ENCODE results near the gene MT1E.
"Not testable (repeated sequence)": the region's sequence is repeated elsewhere in the genome, so short reads cannot be mapped to it uniquely, and the experiment has no call there.

MT1E gene

DNA sequence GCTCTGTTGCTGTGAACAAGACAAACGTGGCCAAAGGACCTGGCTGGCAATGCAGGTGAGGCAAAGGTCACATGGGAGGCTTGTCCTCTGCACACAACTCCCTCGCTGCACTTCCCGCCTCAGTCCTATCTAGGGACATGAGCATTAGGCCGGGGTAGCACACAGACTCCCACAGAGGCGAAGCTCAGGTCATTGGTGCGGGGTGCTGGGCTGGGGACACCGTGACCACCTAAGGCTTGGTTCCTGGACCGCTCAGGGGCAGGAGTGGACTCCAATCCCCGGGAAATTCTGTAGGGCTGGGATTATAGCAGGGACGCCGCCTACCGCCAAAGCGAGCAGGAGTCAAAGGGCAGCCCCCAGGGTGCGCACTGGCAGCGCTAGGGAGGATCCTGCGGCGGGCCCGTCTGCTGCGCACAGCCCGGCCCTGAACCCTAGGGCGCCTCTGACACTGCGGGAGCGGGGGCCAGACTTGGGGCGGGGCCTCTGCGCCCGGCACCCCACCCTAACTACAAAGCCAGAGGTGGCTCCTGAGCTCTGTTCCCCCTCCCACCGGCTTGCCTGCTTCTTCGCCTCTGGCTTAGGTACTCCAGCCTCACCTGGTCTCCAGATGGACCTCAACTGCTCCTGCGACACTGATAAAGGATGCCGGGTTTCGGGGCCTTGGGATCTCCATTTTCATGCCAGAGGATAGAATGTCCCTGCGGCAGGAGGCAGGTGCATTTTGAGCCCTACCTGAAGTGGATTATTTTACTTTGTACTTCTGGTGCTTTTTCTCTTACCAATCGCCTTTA, 22.3 kb downstream of the MT1E start:
- DNase-seq (ENCODE audit: low spot score) = no peak

DNA sequence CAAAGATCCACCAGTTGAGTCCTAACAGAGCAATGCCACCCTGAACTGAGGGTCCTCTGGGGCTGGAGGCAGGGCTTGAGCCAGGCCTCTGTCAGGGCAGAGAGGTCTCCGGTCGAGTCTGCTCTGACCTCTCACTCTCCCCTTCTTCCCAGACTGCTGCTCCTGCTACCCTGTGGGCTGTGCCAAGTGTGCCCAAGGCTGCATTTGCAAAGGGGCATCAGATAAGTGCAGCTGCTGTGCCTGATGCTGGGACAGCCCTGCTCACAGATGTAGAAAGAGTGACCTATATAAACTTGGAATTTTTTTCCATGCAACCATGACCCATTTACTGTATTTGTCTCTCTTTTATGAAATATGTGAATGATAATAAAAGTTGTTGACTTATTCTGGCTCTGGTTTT, 23.7 kb downstream of the MT1E start:
- DNase-seq (ENCODE audit: low spot score) = no peak

DNA sequence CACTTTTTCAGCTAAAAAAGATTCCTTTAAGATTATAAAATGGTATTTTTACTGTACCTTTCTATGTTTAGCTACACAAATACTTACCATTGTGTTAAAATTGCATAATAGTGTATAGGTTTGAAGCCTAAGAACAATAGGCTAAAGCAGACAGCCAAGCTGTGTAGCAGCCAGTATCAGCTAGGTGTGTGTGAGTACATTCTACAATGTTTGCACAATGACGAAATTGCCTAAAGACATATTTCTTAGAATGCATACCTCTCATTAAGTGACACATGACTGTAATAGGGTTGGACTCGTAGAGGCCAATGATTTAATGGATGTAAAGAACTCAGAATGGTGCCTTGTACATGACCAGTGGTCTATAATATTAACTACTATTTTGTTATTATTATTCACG, 24.2 kb downstream of the MT1E start:
- DNase-seq (ENCODE audit: low spot score) = no peak

DNA sequence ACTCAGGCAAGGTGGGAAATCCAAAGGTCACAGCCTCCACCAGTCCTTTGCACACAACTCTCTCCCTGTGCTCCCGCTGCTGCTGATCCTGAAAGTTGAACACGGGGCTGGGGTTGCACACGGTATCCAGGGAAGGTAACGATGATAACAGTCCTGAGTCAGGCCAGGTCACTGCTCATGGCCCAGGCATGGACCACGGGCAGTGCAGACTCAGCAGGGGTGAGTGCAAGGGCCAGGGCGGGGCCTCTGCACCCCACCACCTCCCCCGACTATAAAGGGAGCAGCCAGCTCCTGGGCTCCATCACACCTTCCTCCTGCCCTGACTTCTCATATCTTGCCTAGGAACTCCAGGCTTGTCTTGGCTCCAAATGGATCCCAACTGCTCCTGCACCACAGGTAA, 26.0 kb downstream of the MT1E start, which contains the start of gene MT1B:
TSS of gene MT1B (plus strand) at position 301 of the 400 bp plus-strand sequence. CDS start at position 369, 68 bp downstream.
- no peak for DNase-seq (ENCODE audit: low spot score)

DNA sequence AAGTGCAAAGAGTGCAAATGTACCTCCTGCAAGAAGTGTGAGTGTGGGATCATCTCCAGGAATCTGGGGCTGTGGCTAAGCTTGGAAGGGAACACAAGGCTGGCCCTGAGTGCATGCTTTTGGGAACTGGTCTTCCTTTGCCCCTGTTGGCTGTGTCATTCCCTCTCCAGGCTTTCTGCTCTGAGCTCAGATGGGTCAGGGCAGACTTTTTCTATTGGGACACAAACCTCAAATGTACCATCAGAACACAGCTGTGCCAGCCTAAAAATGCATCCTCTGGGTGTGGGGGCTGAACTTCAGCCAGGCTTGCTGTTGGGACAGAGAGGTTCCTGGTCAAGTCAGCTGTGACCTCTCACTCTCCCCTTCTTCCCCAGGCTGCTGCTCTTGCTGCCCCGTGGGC, 27.0 kb downstream of the MT1E start:
- DNase-seq (ENCODE audit: low spot score) = no peak

DNA sequence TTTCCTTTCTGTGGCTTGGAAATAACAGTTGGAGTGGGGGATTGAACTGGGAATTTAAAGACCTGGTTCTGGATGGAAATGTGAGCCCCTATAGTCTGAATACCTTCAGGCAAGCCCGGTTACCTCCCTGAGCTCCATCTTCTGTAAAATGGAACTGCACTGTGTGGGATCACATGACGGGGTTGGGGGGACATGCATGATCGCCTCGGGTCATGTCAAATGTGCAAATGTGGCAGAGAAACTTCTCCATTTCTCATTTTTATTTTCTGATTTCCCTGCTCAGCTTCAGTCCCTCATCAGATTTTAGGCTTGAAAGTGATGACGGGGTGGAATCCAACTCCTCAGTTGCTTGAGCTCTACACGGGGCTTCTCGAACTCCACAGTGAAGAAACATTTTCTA, 27.6 kb downstream of the MT1E start:
- DNase-seq (ENCODE audit: low spot score) = no peak

DNA sequence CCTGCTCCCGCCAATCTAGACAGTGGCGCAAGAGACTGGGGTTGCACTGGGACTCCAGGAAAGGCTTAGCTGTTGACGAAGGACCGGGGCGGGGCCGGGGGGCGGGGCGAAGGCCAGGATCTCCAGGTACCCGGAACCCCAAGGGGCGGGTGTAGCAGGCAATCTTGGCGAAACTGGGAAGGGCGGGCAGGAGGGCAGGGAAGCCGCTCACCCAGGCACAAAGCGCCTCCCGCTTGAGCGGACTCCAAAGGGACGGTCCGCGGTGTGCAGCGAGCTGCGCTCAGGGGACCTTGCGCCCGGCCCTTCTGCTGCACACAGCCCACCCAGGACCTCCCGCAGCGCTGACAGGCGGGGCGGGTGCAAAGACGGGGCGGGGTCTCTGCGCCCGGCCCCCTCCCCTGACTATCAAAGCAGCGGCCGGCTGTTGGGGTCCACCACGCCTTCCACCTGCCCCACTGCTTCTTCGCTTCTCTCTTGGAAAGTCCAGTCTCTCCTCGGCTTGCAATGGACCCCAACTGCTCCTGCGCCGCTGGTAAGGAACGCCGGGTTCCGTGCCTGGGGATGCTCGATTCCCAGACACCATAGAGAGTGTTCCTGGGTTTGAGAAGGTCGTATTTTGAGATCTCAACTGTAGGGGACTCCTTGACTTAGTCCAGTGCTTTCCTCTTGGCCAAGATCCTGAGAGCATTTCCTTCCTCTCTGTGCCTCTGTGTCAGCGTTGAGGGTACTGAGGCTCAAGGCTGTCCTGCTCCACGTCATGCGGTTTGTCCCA, 32.2 kb downstream of the MT1E start, which contains the start of gene MT1F:
TSS of gene MT1F (plus strand) at position 405 of the 772 bp plus-strand sequence. CDS start at position 505, 100 bp downstream.
- DNase-seq (ENCODE audit: low spot score) = peak; percentile 32

DNA sequence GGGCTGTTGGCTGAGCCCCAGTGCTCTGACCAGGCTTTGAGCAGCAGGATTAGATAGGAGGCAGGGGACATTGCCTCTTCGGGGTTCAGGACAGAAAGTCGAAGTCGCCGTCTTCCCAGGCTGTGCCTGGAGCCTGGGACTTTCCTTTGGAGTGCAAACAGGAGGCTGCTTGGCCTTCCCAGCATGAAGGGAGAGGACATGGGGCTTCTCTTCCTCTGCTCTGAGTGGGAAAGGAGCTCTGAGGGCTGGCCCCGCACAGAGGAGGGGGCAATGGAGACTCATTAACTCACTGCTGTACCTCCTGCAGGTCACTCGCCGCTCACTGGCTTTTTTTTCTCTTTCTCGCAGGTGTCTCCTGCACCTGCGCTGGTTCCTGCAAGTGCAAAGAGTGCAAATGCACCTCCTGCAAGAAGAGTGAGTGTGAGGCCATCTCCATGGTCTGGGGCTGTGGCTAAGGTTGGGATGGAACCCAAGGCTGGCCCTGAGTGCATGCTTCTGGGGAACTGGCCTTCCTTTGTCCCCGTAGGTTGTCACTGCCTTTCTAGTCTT, 32.8 kb downstream of the MT1E start:
- DNase-seq (ENCODE audit: low spot score) = no peak

DNA sequence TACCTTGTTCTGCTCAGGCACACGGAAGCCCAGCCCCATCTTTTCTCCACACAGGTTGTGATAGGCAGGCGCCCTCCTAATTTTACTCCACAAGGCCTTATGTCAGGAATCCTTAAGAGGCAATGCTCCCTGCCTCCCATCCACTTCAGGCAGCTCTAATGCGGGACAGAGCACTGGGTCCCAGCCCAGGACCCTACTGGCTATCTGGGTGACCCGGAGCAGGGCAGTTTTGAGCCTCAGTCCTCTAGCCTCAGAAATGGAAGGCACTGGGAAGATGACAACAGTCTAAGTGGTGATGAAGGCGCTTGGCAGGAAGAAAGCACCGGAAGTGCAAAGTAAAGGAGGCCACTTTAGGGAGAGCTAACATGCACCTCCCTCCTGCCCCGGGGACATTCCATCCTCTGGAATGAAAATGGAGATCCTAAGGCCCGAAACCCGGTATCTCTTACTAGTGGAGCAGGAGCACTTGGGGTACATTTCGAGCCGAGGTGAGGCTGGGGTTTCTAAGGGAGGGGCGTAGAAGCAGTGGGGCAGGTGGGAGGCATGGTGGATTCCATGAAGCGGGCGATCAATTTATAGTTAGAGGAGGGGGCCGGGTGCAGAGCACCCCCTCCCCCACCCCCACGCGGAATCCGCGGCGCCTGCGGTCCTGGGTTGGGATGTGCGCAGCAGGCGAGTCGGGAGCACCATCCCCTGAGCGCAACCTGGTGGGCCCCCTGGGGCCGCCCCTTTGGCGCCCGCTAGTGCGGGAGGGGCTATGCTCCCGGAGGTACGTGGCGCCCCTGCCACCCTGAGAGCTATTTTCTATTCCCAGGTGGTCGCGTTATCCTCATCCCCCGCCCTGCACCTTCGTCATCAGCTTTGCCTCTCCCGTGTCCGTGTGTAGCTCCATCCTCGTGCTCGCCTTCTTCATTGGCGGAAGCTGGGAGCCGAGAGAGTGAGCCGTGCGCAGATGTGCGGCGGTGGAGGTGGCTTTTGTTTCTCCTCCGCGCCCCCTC, 37.1 kb downstream of the MT1E start:
- DNase-seq (ENCODE audit: low spot score) = no peak

DNA sequence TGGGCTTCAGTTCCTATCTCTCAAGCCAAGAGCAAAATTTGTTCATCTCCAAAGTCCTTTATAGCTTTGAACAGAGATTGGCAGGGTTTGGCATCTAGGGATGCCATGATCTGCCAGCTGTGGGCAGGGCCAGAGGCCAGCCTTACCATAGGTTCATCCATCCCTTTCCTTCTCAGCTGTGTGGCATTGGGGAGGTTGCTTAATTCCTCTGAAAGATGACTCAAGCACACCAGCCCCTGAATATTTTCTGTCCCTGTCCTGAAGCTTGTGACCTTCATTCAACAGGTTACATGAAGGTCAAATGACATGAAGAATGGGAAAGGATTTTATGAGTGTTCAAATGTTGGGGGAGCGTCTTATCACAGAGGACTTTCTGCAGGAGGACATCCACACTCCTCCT, 38.9 kb downstream of the MT1E start:
- no peak for DNase-seq (ENCODE audit: low spot score)

DNA sequence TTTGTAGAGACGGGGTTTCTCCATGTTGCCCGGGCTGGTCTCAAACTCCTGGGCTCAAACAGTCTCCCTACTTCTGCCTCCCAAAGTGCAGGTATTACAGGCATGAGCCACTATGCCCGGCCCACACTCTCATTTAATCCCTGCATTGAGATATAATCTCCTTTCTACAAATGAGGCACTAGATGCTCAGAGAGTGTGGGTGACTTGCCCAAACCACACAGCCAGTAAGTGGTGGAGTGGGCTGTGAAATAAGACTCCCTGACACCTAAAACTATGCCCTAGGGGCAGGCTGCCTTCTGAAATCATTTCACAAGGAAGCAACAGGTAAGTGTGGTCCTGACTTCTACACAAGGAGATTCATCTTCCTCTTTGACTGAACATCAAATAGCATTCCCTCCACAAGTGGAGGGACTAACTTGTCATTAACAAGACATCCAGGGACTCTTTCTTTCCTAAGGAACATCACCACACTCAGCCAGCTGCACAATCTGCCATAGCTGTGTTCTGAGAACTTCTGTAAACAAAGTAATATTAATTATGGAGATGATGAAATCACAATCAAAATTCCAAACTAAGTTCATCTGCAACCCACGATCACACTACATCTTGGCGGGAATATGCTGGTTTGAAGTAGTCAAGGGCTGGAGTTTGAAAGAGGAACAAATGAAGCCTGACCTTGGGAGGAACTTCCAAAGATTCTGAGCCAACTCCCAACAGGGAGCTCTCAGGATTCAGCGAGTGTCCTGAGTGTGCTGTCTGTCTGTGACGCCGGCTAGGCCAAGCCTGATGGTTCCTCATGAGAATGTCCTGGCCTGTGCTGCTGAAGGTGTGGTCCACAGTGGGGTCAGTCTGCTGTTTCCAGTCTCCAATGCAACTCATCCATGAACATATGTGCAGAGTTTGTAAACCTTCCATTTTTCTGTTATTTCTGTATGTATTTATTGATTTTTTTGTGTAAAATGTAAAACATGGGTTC, 40.0 kb downstream of the MT1E start:
- not testable (repeated sequence) for DNase-seq (ENCODE audit: low spot score)

DNA sequence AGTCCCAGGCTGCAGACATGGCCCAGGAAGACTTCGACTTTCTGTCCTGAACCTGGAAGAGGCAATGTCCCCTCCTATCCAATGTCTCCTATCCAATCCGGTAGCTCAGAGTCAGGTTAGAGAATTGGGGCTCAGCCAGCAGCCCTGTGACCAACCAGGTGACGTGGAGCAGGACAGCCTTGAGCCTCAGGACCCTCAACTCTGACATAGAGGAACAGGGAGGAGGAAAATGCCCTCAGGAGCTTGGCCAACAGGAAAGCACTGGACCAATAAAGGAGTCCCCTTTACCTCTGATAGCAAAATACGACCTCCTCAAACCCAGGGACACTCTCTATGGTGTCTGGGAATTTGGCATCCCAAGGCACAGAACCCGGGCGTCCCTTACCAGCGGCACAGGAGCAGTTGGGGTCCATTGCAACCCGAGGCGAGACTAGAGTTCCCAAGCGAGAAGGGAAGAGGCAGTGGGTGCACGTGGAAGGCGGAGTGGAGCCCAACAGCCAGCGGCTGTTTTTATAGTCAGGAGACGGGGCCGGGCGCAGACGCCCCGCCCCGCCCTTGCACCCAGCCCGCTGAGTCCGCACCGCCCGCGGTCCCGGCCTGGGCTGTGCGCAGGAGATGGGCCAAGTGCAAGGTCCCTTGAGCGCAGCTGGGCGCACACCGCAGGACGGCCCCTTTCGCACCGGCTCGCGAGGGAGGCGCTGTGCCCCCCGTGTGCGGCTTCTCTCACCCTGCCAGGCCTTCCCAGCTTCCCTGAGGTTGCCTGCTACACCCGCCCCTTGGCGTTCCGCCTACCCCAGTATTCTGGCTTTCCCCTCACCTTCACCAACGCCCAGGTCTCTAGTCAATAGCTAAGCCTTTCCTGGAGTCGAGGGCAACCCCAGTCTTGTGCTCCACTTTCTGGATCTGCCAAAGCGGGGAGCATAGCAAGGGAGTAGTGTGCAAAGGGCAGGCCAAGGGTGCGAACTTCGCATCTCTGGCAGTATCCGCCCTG, 42.3 kb downstream of the MT1E start, which contains the start of gene MT1G:
TSS of gene MT1G (minus strand) at position 485 of the 991 bp plus-strand sequence. CDS start at position 413, 72 bp downstream.
- no peak for DNase-seq (ENCODE audit: low spot score)

DNA sequence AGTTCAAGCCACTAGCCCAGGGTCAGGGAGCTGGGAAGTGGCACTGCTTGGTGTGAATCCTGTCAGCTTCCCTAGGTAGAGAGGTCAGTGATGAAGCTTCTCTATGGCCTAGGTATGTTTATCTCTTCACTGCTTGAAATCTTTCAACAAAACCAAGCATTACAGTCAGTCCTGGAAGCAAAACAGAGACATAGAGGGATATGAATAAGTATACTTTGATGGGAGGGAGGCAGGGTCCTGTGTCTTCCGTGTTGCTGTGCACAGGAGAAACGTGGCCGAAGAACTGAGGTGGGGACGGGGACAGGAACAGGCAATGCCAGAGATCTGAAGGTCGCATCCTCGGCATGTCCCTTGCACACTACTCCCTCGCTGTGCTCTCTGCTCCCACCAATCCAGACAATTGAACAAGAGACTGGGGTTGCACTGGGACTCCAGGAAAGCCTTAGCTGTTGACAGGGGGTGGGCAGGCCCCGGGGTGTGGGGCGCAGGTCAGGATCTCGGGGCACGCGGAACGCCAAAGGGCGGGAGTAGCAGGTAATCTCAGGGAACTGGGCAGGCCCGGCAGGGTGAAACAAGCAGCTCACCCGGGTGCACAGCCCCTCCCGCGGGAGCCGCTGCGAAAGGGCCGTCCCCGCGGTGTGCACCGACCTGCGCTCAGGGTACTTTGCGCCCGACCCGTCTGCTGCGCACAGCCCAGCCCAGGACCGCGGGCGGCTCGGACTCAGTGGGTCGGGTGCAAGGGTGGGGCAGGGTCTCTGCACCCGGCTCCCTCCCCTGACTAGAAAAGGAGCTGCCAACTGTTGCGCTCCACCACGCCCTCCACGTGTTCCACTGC, 43.6 kb downstream of the MT1E start, which contains the start of gene MT1H:
TSS of gene MT1H (plus strand) at position 810 of the 835 bp plus-strand sequence. CDS start 71 bp downstream, outside the sequence.
- no peak for DNase-seq (ENCODE audit: low spot score)

DNA sequence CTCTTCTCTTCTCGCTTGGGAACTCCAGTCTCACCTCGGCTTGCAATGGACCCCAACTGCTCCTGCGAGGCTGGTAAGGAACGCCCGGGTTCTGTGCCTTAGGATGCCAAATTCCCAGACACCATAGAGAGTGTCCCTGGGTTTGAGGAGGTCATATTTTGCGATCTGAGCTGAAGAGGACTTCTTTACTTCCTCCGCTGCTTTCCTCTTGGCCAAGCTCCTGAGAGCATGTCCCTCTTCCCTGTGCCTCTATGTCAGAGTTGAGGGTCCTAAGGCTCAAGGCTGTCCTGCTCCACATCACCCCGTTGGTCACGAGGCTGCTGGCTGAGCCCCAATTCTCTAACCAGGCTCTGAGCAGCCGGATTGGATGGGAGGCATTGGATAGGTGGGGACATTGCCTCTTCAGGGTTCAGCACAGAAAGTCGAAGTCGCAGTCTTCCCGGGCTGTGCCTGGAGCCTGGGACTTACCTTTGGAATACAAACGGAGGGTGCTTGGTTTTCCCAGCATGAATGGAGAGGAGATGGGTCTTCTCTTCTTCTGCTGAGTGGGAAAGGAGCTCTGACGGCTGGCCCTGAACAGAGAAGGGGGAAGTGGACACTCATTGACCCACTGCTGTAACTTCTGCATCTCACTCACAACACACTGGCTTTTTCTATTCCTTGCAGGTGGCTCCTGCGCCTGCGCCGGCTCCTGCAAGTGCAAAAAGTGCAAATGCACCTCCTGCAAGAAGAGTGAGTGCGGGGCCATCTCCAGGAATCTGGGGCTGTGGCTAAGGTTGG, 44.4 kb downstream of the MT1E start:
- DNase-seq (ENCODE audit: low spot score) = no peak

DNA sequence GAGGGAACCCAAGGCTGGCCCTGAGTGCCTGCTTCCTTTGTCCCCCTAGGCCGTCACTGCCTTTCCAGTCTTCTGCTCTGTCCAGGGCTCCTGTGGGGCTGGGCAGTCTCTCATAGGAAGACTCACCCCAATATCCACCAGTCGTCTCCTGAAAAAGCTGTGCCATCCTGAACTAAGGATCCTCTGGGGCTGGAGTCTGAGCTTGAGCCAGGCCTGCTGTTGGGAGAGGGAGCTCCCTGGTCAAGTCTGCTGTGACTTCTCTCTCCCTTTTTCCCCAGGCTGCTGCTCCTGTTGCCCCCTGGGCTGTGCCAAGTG, 45.0 kb downstream of the MT1E start:
- DNase-seq (ENCODE audit: low spot score) = no peak

DNA sequence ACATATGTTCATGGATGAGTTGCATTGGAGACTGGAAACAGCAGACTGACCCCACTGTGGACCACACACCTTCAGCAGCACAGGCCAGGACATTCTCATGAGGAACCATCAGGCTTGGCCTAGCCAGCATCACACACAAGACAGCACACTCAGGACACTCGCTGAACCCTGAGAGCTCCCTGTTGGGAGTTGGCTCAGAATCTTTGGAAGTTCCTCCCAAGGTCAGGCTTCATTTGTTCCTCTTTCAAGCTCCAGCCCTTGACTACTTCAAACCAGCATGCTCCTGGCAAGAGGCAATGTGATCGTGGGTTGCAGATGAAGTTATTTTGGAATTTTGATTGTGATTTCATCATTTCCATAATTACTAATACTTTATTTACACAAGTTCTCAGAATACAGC, 46.1 kb downstream of the MT1E start:
- DNase-seq (ENCODE audit: low spot score) = not testable (repeated sequence)

DNA sequence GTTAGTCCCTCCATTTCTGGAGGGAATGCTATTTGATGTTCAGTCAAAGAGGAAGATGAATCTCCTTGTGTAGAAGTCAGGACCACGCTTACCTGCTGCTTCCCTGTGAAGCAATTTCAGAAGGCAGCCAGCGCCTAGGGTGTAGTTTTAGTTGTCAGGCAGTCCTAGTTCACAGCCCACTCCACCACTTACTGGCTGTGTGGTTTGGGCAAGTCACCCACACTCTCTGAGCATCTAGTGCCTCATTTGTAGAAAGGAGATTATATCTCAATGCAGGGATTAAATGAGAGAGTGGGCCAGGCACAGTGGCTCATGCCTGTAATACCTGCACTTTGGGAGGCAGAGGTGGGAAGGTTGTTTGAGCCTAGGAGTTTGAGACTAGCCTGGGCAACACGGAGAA, 46.6 kb downstream of the MT1E start:
- not testable (repeated sequence) for DNase-seq (ENCODE audit: low spot score)
